ENCODE measurements around the gene NR6A1.

DNA sequence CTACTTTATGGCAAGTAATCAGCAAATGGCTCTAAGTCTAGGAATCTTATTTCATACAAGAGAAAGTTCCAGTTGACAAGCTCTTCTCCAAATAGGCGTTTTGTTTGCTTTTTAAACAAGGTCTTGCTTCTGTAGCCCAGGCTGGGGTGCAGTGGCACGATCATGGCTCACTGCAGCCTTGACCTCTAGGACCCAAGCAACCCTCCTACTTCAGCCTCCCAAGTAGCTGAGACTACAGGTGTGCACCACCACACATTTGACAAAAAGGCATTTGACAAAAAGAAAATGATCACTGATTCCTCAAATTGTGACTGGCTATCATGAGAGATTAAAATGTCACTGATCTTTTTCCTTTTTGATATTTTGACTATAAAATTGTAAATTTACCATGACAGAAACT, 31.8 kb downstream of the NR6A1 start:
- TF ChIP-seq, protein P1, sequence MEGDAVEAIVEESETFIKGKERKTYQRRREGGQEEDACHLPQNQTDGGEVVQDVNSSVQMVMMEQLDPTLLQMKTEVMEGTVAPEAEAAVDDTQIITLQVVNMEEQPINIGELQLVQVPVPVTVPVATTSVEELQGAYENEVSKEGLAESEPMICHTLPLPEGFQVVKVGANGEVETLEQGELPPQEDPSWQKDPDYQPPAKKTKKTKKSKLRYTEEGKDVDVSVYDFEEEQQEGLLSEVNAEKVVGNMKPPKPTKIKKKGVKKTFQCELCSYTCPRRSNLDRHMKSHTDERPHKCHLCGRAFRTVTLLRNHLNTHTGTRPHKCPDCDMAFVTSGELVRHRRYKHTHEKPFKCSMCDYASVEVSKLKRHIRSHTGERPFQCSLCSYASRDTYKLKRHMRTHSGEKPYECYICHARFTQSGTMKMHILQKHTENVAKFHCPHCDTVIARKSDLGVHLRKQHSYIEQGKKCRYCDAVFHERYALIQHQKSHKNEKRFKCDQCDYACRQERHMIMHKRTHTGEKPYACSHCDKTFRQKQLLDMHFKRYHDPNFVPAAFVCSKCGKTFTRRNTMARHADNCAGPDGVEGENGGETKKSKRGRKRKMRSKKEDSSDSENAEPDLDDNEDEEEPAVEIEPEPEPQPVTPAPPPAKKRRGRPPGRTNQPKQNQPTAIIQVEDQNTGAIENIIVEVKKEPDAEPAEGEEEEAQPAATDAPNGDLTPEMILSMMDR (conservative IDR thresholded peaks at IDR 0.05; ENCODE audit: low read length): no peak
- no peak for TF ChIP-seq EZH2phosphoT487 (IDR thresholded peaks at IDR 0.05; ENCODE audit: borderline replicate concordance, low read depth, low read length)
